ENCODE measurements around the gene CD59.

Gene CD59

GRCh38 chr11:33670250-33671011 is 65.8 kb downstream of the CD59 start:
- Histone ChIP-seq H2AK5ac (ENCODE audit: low read length) (no peak overlapping the region), H3K18ac (ENCODE audit: low read length) (no peak overlapping the region), H3K4me1 (ENCODE audit: control insufficient read depth, low read depth, low read length) (no peaks in the 10 kb centered on the region), H3K36me3 (ENCODE audit: control insufficient read depth, insufficient read depth, low read length) (no peaks in the 10 kb centered on the region), H4K5ac (ENCODE audit: low read length) (no peak overlapping the region), H2BK5ac (ENCODE audit: low read length) (no peak overlapping the region), H2BK120ac (ENCODE audit: low read depth, low read length) (no peak overlapping the region), H3K4me3 (ENCODE audit: low read length) (no peak overlapping the region), H3K56ac (ENCODE audit: low read length) (no peak overlapping the region), H3K4me2 (ENCODE audit: low read length) (no peak overlapping the region), H3K23ac (ENCODE audit: low read length) (no peak overlapping the region), H4K8ac (ENCODE audit: low read depth, low read length) (no peak overlapping the region), H3K79me1 (ENCODE audit: low read length) (no peaks in the 10 kb centered on the region), H2BK15ac (replicated peaks; ENCODE audit: low read depth) (no peak overlapping the region), H3K79me2 (ENCODE audit: control insufficient read depth, insufficient read depth, low read length) (no peaks in the 10 kb centered on the region), H3K4ac (ENCODE audit: low read depth, low read length) (no peak overlapping the region), H3K27ac (ENCODE audit: low read depth, low read length) (no peak overlapping the region), H3K9ac (ENCODE audit: low read length) (no peak overlapping the region), H3K27me3 (ENCODE audit: insufficient read depth, low read length, poor library complexity) (no peaks in the 10 kb centered on the region)
- no CpG with 5 or more reads among the region's 5 CpGs for WGBS (ENCODE audit: extremely low coverage, insufficient coverage, low lambda C conversion rate)
- DNase-seq: no peak

- H3K27me3 ChIP-seq (ENCODE audit: insufficient read depth, low read length, poor library complexity): no peaks in the 10 kb centered on the region
- no peak overlapping the region for H4K8ac ChIP-seq (ENCODE audit: low read depth, low read length)
- H4K5ac ChIP-seq (ENCODE audit: low read length): no peak overlapping the region
- H3K27ac ChIP-seq (ENCODE audit: low read depth, low read length): no peak overlapping the region
- no peaks in the 10 kb centered on the region for H3K79me1 ChIP-seq (ENCODE audit: low read length)
- DNase-seq: no peak
- H3K4ac ChIP-seq (ENCODE audit: low read depth, low read length): no peak overlapping the region
- H2BK15ac ChIP-seq (replicated peaks; ENCODE audit: low read depth): no peak overlapping the region
- H3K79me2 ChIP-seq (ENCODE audit: control insufficient read depth, insufficient read depth, low read length): no peaks in the 10 kb centered on the region
- no peak overlapping the region for H3K18ac ChIP-seq (ENCODE audit: low read length)
- H2BK120ac ChIP-seq (ENCODE audit: low read depth, low read length): no peak overlapping the region
- H3K4me2 ChIP-seq (ENCODE audit: low read length): no peak overlapping the region
- no peak overlapping the region for H3K23ac ChIP-seq (ENCODE audit: low read length)
- no peak overlapping the region for H3K9ac ChIP-seq (ENCODE audit: low read length)
- H3K56ac ChIP-seq (ENCODE audit: low read length): no peak overlapping the region
- no peak overlapping the region for H2AK5ac ChIP-seq (ENCODE audit: low read length)
- H2BK5ac ChIP-seq (ENCODE audit: low read length): no peak overlapping the region
- no peaks in the 10 kb centered on the region for H3K4me1 ChIP-seq (ENCODE audit: control insufficient read depth, low read depth, low read length)
- H3K36me3 ChIP-seq (ENCODE audit: control insufficient read depth, insufficient read depth, low read length): no peaks in the 10 kb centered on the region
- no CpG with 5 or more reads among the region's 5 CpGs for WGBS (ENCODE audit: extremely low coverage, insufficient coverage, low lambda C conversion rate)
- no peak overlapping the region for H3K4me3 ChIP-seq (ENCODE audit: low read length)
Observed at GRCh38 chr11:33669598-33670249, 66.5 kb downstream of the CD59 start.

- no peak overlapping the region for H2BK120ac ChIP-seq (ENCODE audit: low read depth, low read length)
- DNase-seq: no peak
- WGBS (ENCODE audit: extremely low coverage, insufficient coverage, low lambda C conversion rate): no CpG with 5 or more reads among the region's 6 CpGs
- H3K27me3 ChIP-seq (ENCODE audit: insufficient read depth, low read length, poor library complexity): no peaks in the 10 kb centered on the region
- no peak overlapping the region for H3K4me2 ChIP-seq (ENCODE audit: low read length)
- no peak overlapping the region for H3K4me3 ChIP-seq (ENCODE audit: low read length)
- no peaks in the 10 kb centered on the region for H3K79me2 ChIP-seq (ENCODE audit: control insufficient read depth, insufficient read depth, low read length)
- H3K18ac ChIP-seq (ENCODE audit: low read length): no peak overlapping the region
- H3K56ac ChIP-seq (ENCODE audit: low read length): no peak overlapping the region
- no peak overlapping the region for H3K23ac ChIP-seq (ENCODE audit: low read length)
- H3K79me1 ChIP-seq (ENCODE audit: low read length): no peaks in the 10 kb centered on the region
- H4K8ac ChIP-seq (ENCODE audit: low read depth, low read length): no peak overlapping the region
- H2BK15ac ChIP-seq (replicated peaks; ENCODE audit: low read depth): no peak overlapping the region
- no peak overlapping the region for H3K9ac ChIP-seq (ENCODE audit: low read length)
- H4K5ac ChIP-seq (ENCODE audit: low read length): no peak overlapping the region
- H3K4me1 ChIP-seq (ENCODE audit: control insufficient read depth, low read depth, low read length): no peaks in the 10 kb centered on the region
- H2AK5ac ChIP-seq (ENCODE audit: low read length): no peak overlapping the region
- H3K36me3 ChIP-seq (ENCODE audit: control insufficient read depth, insufficient read depth, low read length): no peaks in the 10 kb centered on the region
- no peak overlapping the region for H3K4ac ChIP-seq (ENCODE audit: low read depth, low read length)
- H2BK5ac ChIP-seq (ENCODE audit: low read length): no peak overlapping the region
- no peak overlapping the region for H3K27ac ChIP-seq (ENCODE audit: low read depth, low read length)
Observed at GRCh38 chr11:33668951-33669596, 67.1 kb downstream of the CD59 start.

GRCh38 chr11:33668468-33668825 is 67.8 kb downstream of the CD59 start:
- no peak for DNase-seq
- Histone ChIP-seq H3K4me2 (ENCODE audit: low read length) (no peak overlapping the region), H3K79me2 (ENCODE audit: control insufficient read depth, insufficient read depth, low read length) (no peaks in the 10 kb centered on the region), H4K8ac (ENCODE audit: low read depth, low read length) (no peak overlapping the region), H3K79me1 (ENCODE audit: low read length) (no peaks in the 10 kb centered on the region), H3K9ac (ENCODE audit: low read length) (no peak overlapping the region), H3K27me3 (ENCODE audit: insufficient read depth, low read length, poor library complexity) (no peaks in the 10 kb centered on the region), H3K4me1 (ENCODE audit: control insufficient read depth, low read depth, low read length) (no peaks in the 10 kb centered on the region), H2BK120ac (ENCODE audit: low read depth, low read length) (no peak overlapping the region), H3K18ac (ENCODE audit: low read length) (no peak overlapping the region), H3K4me3 (ENCODE audit: low read length) (no peak overlapping the region), H3K4ac (ENCODE audit: low read depth, low read length) (no peak overlapping the region), H2BK15ac (replicated peaks; ENCODE audit: low read depth) (no peak overlapping the region), H3K36me3 (ENCODE audit: control insufficient read depth, insufficient read depth, low read length) (no peaks in the 10 kb centered on the region), H2BK5ac (ENCODE audit: low read length) (no peak overlapping the region), H3K23ac (ENCODE audit: low read length) (no peak overlapping the region), H3K27ac (ENCODE audit: low read depth, low read length) (no peak overlapping the region), H3K56ac (ENCODE audit: low read length) (no peak overlapping the region), H2AK5ac (ENCODE audit: low read length) (no peak overlapping the region), H4K5ac (ENCODE audit: low read length) (no peak overlapping the region)
- no CpG with 5 or more reads among the region's 6 CpGs for WGBS (ENCODE audit: extremely low coverage, insufficient coverage, low lambda C conversion rate)

- Histone ChIP-seq H3K4ac (ENCODE audit: low read depth, low read length) (no peak overlapping the region), H2AK5ac (ENCODE audit: low read length) (no peak overlapping the region), H3K79me1 (ENCODE audit: low read length) (no peaks in the 10 kb centered on the region), H3K4me1 (ENCODE audit: control insufficient read depth, low read depth, low read length) (no peaks in the 10 kb centered on the region), H3K27me3 (ENCODE audit: insufficient read depth, low read length, poor library complexity) (no peaks in the 10 kb centered on the region), H3K4me3 (ENCODE audit: low read length) (no peak overlapping the region), H3K4me2 (ENCODE audit: low read length) (no peak overlapping the region), H2BK120ac (ENCODE audit: low read depth, low read length) (no peak overlapping the region), H3K36me3 (ENCODE audit: control insufficient read depth, insufficient read depth, low read length) (no peaks in the 10 kb centered on the region), H3K9ac (ENCODE audit: low read length) (no peak overlapping the region), H2BK5ac (ENCODE audit: low read length) (no peak overlapping the region), H3K23ac (ENCODE audit: low read length) (no peak overlapping the region), H2BK15ac (replicated peaks; ENCODE audit: low read depth) (no peak overlapping the region), H3K18ac (ENCODE audit: low read length) (no peak overlapping the region), H3K79me2 (ENCODE audit: control insufficient read depth, insufficient read depth, low read length) (no peaks in the 10 kb centered on the region), H3K27ac (ENCODE audit: low read depth, low read length) (no peak overlapping the region), H4K8ac (ENCODE audit: low read depth, low read length) (no peak overlapping the region), H4K5ac (ENCODE audit: low read length) (no peak overlapping the region), H3K56ac (ENCODE audit: low read length) (no peak overlapping the region)
- no CpG with 5 or more reads among the region's 18 CpGs for WGBS (ENCODE audit: extremely low coverage, insufficient coverage, low lambda C conversion rate)
- no peak for DNase-seq
Observed at GRCh38 chr11:33667819-33668467, 68.3 kb downstream of the CD59 start.

Measured in mesendoderm (in vitro differentiated cells).